Tibial nerve (tissue), 4 donors: ENCODE measurements around the gene CDC42SE2. TPM values are rescaled to one million over a fixed set of nuclear protein-coding genes. Genes with fewer than 3 reads are reported as not detected.

Source experiments
- DNase-seq, 2 donors: peaks; one replicate each; pipeline ENCODE4 v3.0.0-alpha.2; 2019; ENCODE audit warnings: low spot score in 2 of 2
- H3K27ac ChIP-seq, 4 donors: fragments of 200-600 bp; sonication (generic) in 3 of 4; one replicate each; pipeline ENCODE4 v1.5.1; 2017 to 2019; ENCODE audit warnings: mild to moderate bottlenecking in 1 of 4
- H3K27me3 ChIP-seq, 2 donors: fragments of 200-600 bp; sonication (generic) in 1 of 2; one replicate each; pipeline versions ENCODE4 v1.5.1 to v1.6.0; 2017 to 2019
- H3K36me3 ChIP-seq, 3 donors: fragments of 200-600 bp; sonication (generic); one replicate each; pipeline ENCODE4 v1.5.1; 2018 to 2019
- H3K4me1 ChIP-seq, 4 donors: fragments of 200-600 bp; sonication (generic) in 3 of 4; one replicate each; pipeline ENCODE4 v1.5.1; 2017 to 2019
- H3K4me3 ChIP-seq, 4 donors: fragments of 200-600 bp; sonication (generic) in 3 of 4; one replicate each; pipeline ENCODE4 v1.5.1; 2017 to 2019; ENCODE audit warnings: mild to moderate bottlenecking in 1 of 4, moderate library complexity in 1 of 4
- H3K9me3 ChIP-seq, 4 donors: fragments of 200-600 bp; sonication (generic) in 3 of 4; one replicate each; pipeline ENCODE4 v1.5.1; 2017 to 2019
- CTCF ChIP-seq, 5 experiments: fragments of 200-600 bp in 3 of 5; fragments of 450-650 bp in 2 of 5; sonication (generic) in 3 of 5; IDR thresholded peaks; one replicate each; pipeline ENCODE4 v1.5.1; 2016 to 2019; ENCODE audit warnings: antibody characterized with exemption in 5 of 5, mild to moderate bottlenecking in 3 of 5, moderate library complexity in 2 of 5
- EP300 ChIP-seq, 2 donors: sonication (generic); formaldehyde crosslinking; IDR thresholded peaks; one replicate each; pipeline ENCODE4 v1.6.1; 2017; ENCODE audit warnings: antibody characterized with exemption in 2 of 2, mild to moderate bottlenecking in 1 of 2
- POLR2A ChIP-seq, 2 donors: fragments of 450-650 bp; IDR thresholded peaks; one replicate each; pipeline ENCODE4 v1.6.1; 2017; ENCODE audit warnings: antibody characterized with exemption in 2 of 2, mild to moderate bottlenecking in 2 of 2, moderate library complexity in 2 of 2
- WGBS, 2 donors: methylation state at CpG; one replicate each; pipeline ENCODE4 v1.1.5; 2018; 5-methylcytosine and 5-hydroxymethylcytosine counted together
- total RNA-seq, 4 donors: library from RNA; depleted of rRNA; stranded (reverse); fragments of >200 nt; gene quantifications; one replicate each; pipeline ENCODE4 v1.1.0, GENCODE V29; 2016

CDC42SE2 gene
- total RNA-seq, 4 donors from 2014 or later, result 23.1 to 31.8 (median 28.0) TPM

- Histone ChIP-seq H3K4me1 (peaks cover 0 to 18% (median 7%) of the 10 kb centered on the region in 4 donors), H3K27ac (no peak overlapping the region), H3K27me3 (no peaks in the 10 kb centered on the region), H3K4me3 (no peak overlapping the region), H3K9me3 (no peaks in the 10 kb centered on the region), H3K36me3 (peaks cover 0 to 12% (median 0%) of the 10 kb centered on the region in 3 donors)
- DNase-seq, result no peak
- TF ChIP-seq POLR2A (IDR thresholded peaks at IDR 0.05), result no peak
- no peak for TF ChIP-seq EP300 (IDR thresholded peaks at IDR 0.05)
- TF ChIP-seq CTCF (IDR thresholded peaks at IDR 0.05), result no peak
- WGBS, 2 donors, result 94% methylated on average over 3 of the region's 3 CpGs
These were observed 25.9 kb downstream of the CDC42SE2 start for GRCh38 chr5:131289738-131290137.

- H3K27me3 ChIP-seq, result no peaks in the 10 kb centered on the region
- no peak overlapping the region for H3K4me3 ChIP-seq
- no peak overlapping the region for H3K27ac ChIP-seq
- TF ChIP-seq CTCF (IDR thresholded peaks at IDR 0.05) (no peak), POLR2A (IDR thresholded peaks at IDR 0.05) (no peak), EP300 (IDR thresholded peaks at IDR 0.05) (no peak)
- WGBS, 2 donors, result 86 to 92% methylated on average over 2 of the region's 2 CpGs
- H3K36me3 ChIP-seq, result no peaks in the 10 kb centered on the region
- no peaks in the 10 kb centered on the region for H3K4me1 ChIP-seq
- H3K9me3 ChIP-seq, result no peaks in the 10 kb centered on the region
- no peak for DNase-seq
These were observed 32.4 kb downstream of the CDC42SE2 start for GRCh38 chr5:131296213-131296672.

GRCh38 chr5:131297886-131298285 is 34.0 kb downstream of the CDC42SE2 start:
- Histone ChIP-seq H3K27ac (no peak overlapping the region), H3K9me3 (no peaks in the 10 kb centered on the region), H3K4me1 (peaks cover 0 to 3% (median 0%) of the 10 kb centered on the region in 4 donors), H3K4me3 (no peak overlapping the region), H3K36me3 (no peaks in the 10 kb centered on the region), H3K27me3 (no peaks in the 10 kb centered on the region)
- WGBS, 2 donors, result 87 to 93% methylated on average over 5 of the region's 5 CpGs
- no peak for DNase-seq
- no peak for TF ChIP-seq POLR2A (IDR thresholded peaks at IDR 0.05)
- no peak for TF ChIP-seq EP300 (IDR thresholded peaks at IDR 0.05)
- no peak for TF ChIP-seq CTCF (IDR thresholded peaks at IDR 0.05)

- WGBS, 2 donors, result 78 to 87% methylated on average over 3 of the region's 3 CpGs
- Histone ChIP-seq H3K4me1 (peaks cover 0 to 15% (median 7%) of the 10 kb centered on the region in 4 donors), H3K27ac (no peak overlapping the region), H3K4me3 (no peak overlapping the region), H3K27me3 (no peaks in the 10 kb centered on the region), H3K9me3 (no peaks in the 10 kb centered on the region), H3K36me3 (no peaks in the 10 kb centered on the region)
- DNase-seq, result no peak
- no peak for TF ChIP-seq EP300 (IDR thresholded peaks at IDR 0.05)
- no peak for TF ChIP-seq CTCF (IDR thresholded peaks at IDR 0.05)
- no peak for TF ChIP-seq POLR2A (IDR thresholded peaks at IDR 0.05)
These were observed 35.6 kb downstream of the CDC42SE2 start for GRCh38 chr5:131299465-131299864.

- no peak for DNase-seq
- WGBS, 2 donors, result 77 to 80% methylated on average over 6 of the region's 6 CpGs
- peaks cover 0 to 9% (median 0%) of the 10 kb centered on the region in 4 donors for H3K9me3 ChIP-seq
- no peak overlapping the region for H3K27ac ChIP-seq
- no peak overlapping the region for H3K4me3 ChIP-seq
- peaks cover 0 to 24% (median 13%) of the 10 kb centered on the region in 4 donors for H3K4me1 ChIP-seq
- TF ChIP-seq EP300 (IDR thresholded peaks at IDR 0.05) (no peak), CTCF (IDR thresholded peaks at IDR 0.05) (no peak), POLR2A (IDR thresholded peaks at IDR 0.05) (no peak)
- H3K36me3 ChIP-seq, result no peaks in the 10 kb centered on the region
- no peaks in the 10 kb centered on the region for H3K27me3 ChIP-seq
These were observed 38.7 kb downstream of the CDC42SE2 start for GRCh38 chr5:131302506-131302905.
